GM12878 (cell line): ENCODE measurements around the gene IL5. TPM values are rescaled to one million over a fixed set of nuclear protein-coding genes. Genes with fewer than 3 reads are reported as not detected.

Source experiments
- ATAC-seq: fragments of 200-7000 bp; cut with Tn5 transposase; 3 replicates; pipeline ENCODE4 v1.9.1; 2020; ENCODE audit warnings: mild to moderate bottlenecking, moderate library complexity
- BruUV-seq: library from RNA; stranded (reverse); fragments of 400-500 nt; replicated peaks from 2 replicates; lab custom pipeline; 2021; lab: Mats Ljungman, UMichigan
- CTCF ChIA-PET: fragments of 300-600 bp; sonication (Branson Sonifier 250); formaldehyde crosslinking; extraction: SDS; loops from one replicate; lab custom pipeline; 2021; ENCODE audit warnings: inconsistent platforms; lab: Yijun Ruan, JAX
- POLR2A ChIA-PET: fragments of 350-600 bp; formaldehyde crosslinking; extraction: SDS; loops from one replicate; lab custom pipeline; 2021; ENCODE audit warnings: inconsistent platforms; lab: Charles Lee
- RAD21 ChIA-PET: fragments of 300-600 bp; sonication (Branson Sonifier 250); formaldehyde crosslinking; loops from one replicate; lab custom pipeline; 2023; ENCODE audit warnings: antibody characterized with exemption; ENCODE audit not compliant: unreplicated experiment; lab: Charles Lee
- SMC1A ChIA-PET: fragments of 300-600 bp; sonication (Branson Sonifier 250); formaldehyde crosslinking; loops from one replicate; lab custom pipeline; 2023; ENCODE audit not compliant: unreplicated experiment, uncharacterized antibody; lab: Charles Lee
- DNase-seq: peaks from one replicate; pipeline ENCODE4 v3.0.0-alpha.2; 2011; ENCODE audit warnings: low read depth, low spot score
- FAIRE-seq: peaks from 3 replicates; lab custom pipeline; 2011; peaks lifted over from hg19 to GRCh38; lab: Jason Lieb, UNC
- H2AFZ ChIP-seq: 2 replicates; pipeline ENCODE4 v1.6.0; 2011; ENCODE audit warnings: low read depth, low read length, control low read depth; ENCODE audit not compliant: control insufficient read depth
- H3K27ac ChIP-seq: 2 replicates; pipeline ENCODE4 v1.5.1; 2011; ENCODE audit warnings: control low read depth; ENCODE audit not compliant: control insufficient read depth, insufficient read depth
- H3K27me3 ChIP-seq, 2 experiments: replicated peaks in 1 of 2; 2 replicates each; pipeline versions ENCODE4 v1.6.0 to v1.6.1; 2011; ENCODE audit warnings: low read length in 1 of 2; ENCODE audit not compliant: control insufficient read depth in 2 of 2, insufficient read depth in 2 of 2
- H3K36me3 ChIP-seq, 2 experiments: 2 replicates each; pipeline ENCODE4 v1.5.1; 2011; ENCODE audit warnings: low read length in 1 of 2; ENCODE audit not compliant: control insufficient read depth in 2 of 2, insufficient read depth in 2 of 2
- H3K4me1 ChIP-seq: 2 replicates; pipeline ENCODE4 v1.6.1; 2011; ENCODE audit warnings: mild to moderate bottlenecking, low read length, moderate library complexity, mixed read lengths; ENCODE audit not compliant: control insufficient read depth, insufficient read depth
- H3K4me2 ChIP-seq: 2 replicates; pipeline ENCODE4 v1.6.0; 2011; ENCODE audit warnings: control low read depth; ENCODE audit not compliant: control insufficient read depth, insufficient read depth
- H3K4me3 ChIP-seq: fragments of 200-600 bp; sonication (generic); 2 replicates; pipeline ENCODE4 v1.5.1; 2016
- H3K79me2 ChIP-seq: 2 replicates; pipeline ENCODE4 v1.6.0; 2011; ENCODE audit warnings: low read length; ENCODE audit not compliant: control insufficient read depth, insufficient read depth
- H3K9ac ChIP-seq: 2 replicates; pipeline ENCODE4 v1.8.0; 2011; ENCODE audit warnings: low read length, control low read depth, mixed read lengths; ENCODE audit not compliant: control insufficient read depth, insufficient read depth
- H3K9me3 ChIP-seq: replicated peaks from 3 replicates; pipeline ENCODE4 v1.5.1; 2011; ENCODE audit warnings: mild to moderate bottlenecking, low read length; ENCODE audit not compliant: control insufficient read depth, insufficient read depth
- H4K20me1 ChIP-seq: 2 replicates; pipeline ENCODE4 v1.6.0; 2011; ENCODE audit not compliant: control insufficient read depth, insufficient read depth
- ATF7 ChIP-seq: fragments of 450-650 bp; IDR thresholded peaks from 2 replicates; pipeline ENCODE4 v1.6.1; 2016; ENCODE audit warnings: low read depth, mild to moderate bottlenecking
- BCL11A ChIP-seq: IDR thresholded peaks from 2 replicates; pipeline ENCODE4 v1.6.1; 2011; ENCODE audit warnings: low read depth, low read length
- CBFB ChIP-seq: IDR thresholded peaks from 2 replicates; pipeline ENCODE4 v1.6.1; 2016; ENCODE audit warnings: antibody characterized with exemption, low read depth
- CHD2 ChIP-seq: IDR thresholded peaks from 2 replicates; pipeline ENCODE4 v1.6.1; 2011; ENCODE audit warnings: low read depth, low read length, improper control_type of control experiment, borderline replicate concordance
- ESRRA ChIP-seq: IDR thresholded peaks from 2 replicates; pipeline ENCODE4 v1.6.1; 2012; ENCODE audit warnings: mild to moderate bottlenecking, low read length, improper control_type of control experiment
- EZH2 ChIP-seq: IDR thresholded peaks from 2 replicates; pipeline ENCODE4 v1.6.1; 2012; ENCODE audit warnings: low read depth, mild to moderate bottlenecking, control low read depth, inconsistent platforms, low read length, borderline replicate concordance; ENCODE audit not compliant: control insufficient read depth
- FOXK2 ChIP-seq: fragments of 450-650 bp; IDR thresholded peaks from 2 replicates; pipeline ENCODE4 v1.6.1; 2017; ENCODE audit warnings: mild to moderate bottlenecking, moderate library complexity
- HDGF ChIP-seq: fragments of 450-650 bp; IDR thresholded peaks from 2 replicates; pipeline ENCODE4 v1.6.1; 2016; ENCODE audit warnings: antibody characterized with exemption
- IKZF2 ChIP-seq, 2 experiments: fragments of 450-650 bp; IDR thresholded peaks; 2 replicates each; pipeline ENCODE4 v1.6.1; 2017; ENCODE audit warnings: mild to moderate bottlenecking in 2 of 2, moderate library complexity in 2 of 2
- MEF2A ChIP-seq: IDR thresholded peaks from 2 replicates; pipeline ENCODE4 v1.6.1; 2011; ENCODE audit warnings: low read depth, mild to moderate bottlenecking, low read length, moderate library complexity; ENCODE audit not compliant: insufficient read depth
- MEF2B ChIP-seq: fragments of 450-650 bp; IDR thresholded peaks from 2 replicates; pipeline ENCODE4 v1.6.1; 2018; ENCODE audit warnings: mild to moderate bottlenecking, moderate library complexity; ENCODE audit not compliant: partially characterized antibody, poor library complexity, severe bottlenecking
- MTA2 ChIP-seq: fragments of 450-650 bp; IDR thresholded peaks from 2 replicates; pipeline ENCODE4 v1.6.1; 2016; ENCODE audit warnings: low read depth, mild to moderate bottlenecking, moderate library complexity
- POU2F2 ChIP-seq: IDR thresholded peaks from 3 replicates; pipeline ENCODE4 v1.6.1; 2011; ENCODE audit warnings: low read depth, mild to moderate bottlenecking, low read length, borderline replicate concordance
- RELB ChIP-seq: fragments of 450-650 bp; IDR thresholded peaks from 2 replicates; pipeline ENCODE4 v1.6.1; 2017; ENCODE audit warnings: low read depth, mild to moderate bottlenecking, moderate library complexity
- SMC3 ChIP-seq: IDR thresholded peaks from 2 replicates; pipeline ENCODE4 v1.6.1; 2011; ENCODE audit warnings: low read length, improper control_type of control experiment, borderline replicate concordance
- SPI1 ChIP-seq: IDR thresholded peaks from 2 replicates; pipeline ENCODE4 v1.6.1; 2011; ENCODE audit warnings: low read depth, mild to moderate bottlenecking, low read length, moderate library complexity, borderline replicate concordance; ENCODE audit not compliant: insufficient read depth
- STAT1 ChIP-seq: fragments of 450-650 bp; conservative IDR thresholded peaks from 2 replicates; pipeline ENCODE4 v1.6.1; 2014; ENCODE audit warnings: antibody characterized with exemption, mild to moderate bottlenecking
- ZBED1 ChIP-seq: IDR thresholded peaks from 2 replicates; pipeline ENCODE4 v1.6.1; 2016; ENCODE audit warnings: borderline replicate concordance
- ZSCAN29 ChIP-seq: fragments of 450-650 bp; IDR thresholded peaks from 2 replicates; pipeline ENCODE4 v1.6.1; 2017; ENCODE audit warnings: mild to moderate bottlenecking, moderate library complexity
- ZZZ3 ChIP-seq: IDR thresholded peaks from 2 replicates; pipeline ENCODE4 v1.6.1; 2011; ENCODE audit warnings: low read depth; ENCODE audit not compliant: control insufficient read depth, insufficient read length
- WGBS: methylation state at CpG from one replicate; pipeline ENCODE4 v1.1.6; 2016; ENCODE audit warnings: low lambda C conversion rate; ENCODE audit not compliant: insufficient replicate concordance, insufficient coverage; ENCODE audit errors: missing lambda C conversion rate; 5-methylcytosine and 5-hydroxymethylcytosine counted together
- in situ Hi-C: fragments of 300-500 bp; cut with MboI; formaldehyde crosslinking; loops from 9 replicates; pipeline ENCODE4 v1.14.3; 2018; ENCODE audit warnings: mixed read lengths
- intact Hi-C: fragments of 100-400 bp; cut with micrococcal nuclease; formaldehyde crosslinking; loops from one replicate; pipeline ENCODE4 v1.14.2; 2022; ENCODE audit not compliant: unreplicated experiment
- polyA plus RNA-seq, 11 experiments: library from polyadenylated mRNA; depleted of rRNA in 4 of 11; unstranded in 6 of 11; stranded (reverse) in 5 of 11; fragments of >200 nt; fragmentation: Nextera tagmentation in 4 of 11; fragmentation: Illumina TruSeq in 1 of 11; extraction: Ambion mirVana in 4 of 11; extraction: Trizol in 1 of 11; gene quantifications; 1 replicate in 1 of 11; 2 replicates in 10 of 11; pipeline versions ENCODE4 v1.2.1 to v1.2.3, GENCODE V29; 2011 to 2016; ENCODE audit warnings: inconsistent platforms in 2 of 11, missing spikeins in 2 of 11, low read depth in 1 of 11
- total RNA-seq, 4 experiments: library from RNA; depleted of rRNA in 3 of 4; stranded (reverse); fragments of >200 nt in 3 of 4; fragmentation: Illumina TruSeq in 1 of 4; extraction: Trizol in 1 of 4; gene quantifications; 2 replicates each; pipeline versions ENCODE4 v1.2.1 to v1.2.3, GENCODE V29; 2013 to 2021
- TF ChIP-seq, protein P1 (sequence below): fragments of 150-350 bp; IDR thresholded peaks from 2 replicates; pipeline ENCODE4 v1.6.1; 2014; ENCODE audit warnings: mild to moderate bottlenecking, low read depth, low read length

Gene IL5
- total and polyA plus RNA-seq, 10 of the 15 experiments (the other 5 are each of a cell fraction or from before 2014, with no cell fraction given) = not detected

GRCh38 chr5:132500931-132501628 is 42.2 kb downstream of the IL5 start:
- Histone ChIP-seq H3K36me3 (no peaks in the 10 kb centered on the region), H2AFZ (peak overlapping the region; percentile 85), H3K9me3 (no peaks in the 10 kb centered on the region), H3K4me1 (peaks cover 34% of the 10 kb centered on the region), H4K20me1 (no peaks in the 10 kb centered on the region), H3K27ac (peak overlapping the region; percentile 42; the same call in 1 of the 2 replicates), H3K27me3 (no peaks in the 10 kb centered on the region), H3K79me2 (peaks cover 2% of the 10 kb centered on the region), H3K9ac (peak overlapping the region; percentile 28), H3K4me2 (peak overlapping the region; percentile 38; the same call in 1 of the 2 replicates), H3K4me3 (no peak overlapping the region)
- ChIA-PET CTCF (interaction anchor here (0.6 to 13.6 kb wide), 42 partner anchors 9 to 382 kb away, joined by 3 to 481 read pairs (median 6); partner anchors contain the start of gene IRF1), POLR2A (interaction anchor here (0.8 to 24.5 kb wide), 10 partner anchors 10 to 132 kb away, joined by 3 to 389 read pairs (median 8); partner anchors contain the start of genes IRF1 and SLC22A5), SMC1A (interaction anchor here (0.5 to 13.3 kb wide), 33 partner anchors 8 to 333 kb away, joined by 3 to 340 read pairs (median 4); partner anchors contain the start of genes IRF1 and SLC22A5), RAD21 (interaction anchor here (0.7 to 27.2 kb wide), 33 partner anchors 8 to 320 kb away, joined by 3 to 453 read pairs (median 7); partner anchors contain the start of genes IRF1 and SLC22A5)
- WGBS = 0% methylated on average over 6 of the region's 6 CpGs
- BruUV-seq = no TSS peak
- DNase-seq (no peak), ATAC-seq (peak; percentile 55), FAIRE-seq (peak; percentile 75)
- intact Hi-C loops = loop anchor here (1.0 to 5.0 kb wide), 6 partner anchors 82 to 436 kb away; no protein-coding TSS in a partner anchor
- in situ Hi-C loops = loop anchor here (10.0 kb wide), 2 partner anchors 266 to 426 kb away; partner anchors contain the start of gene CSF2
- peak; percentile 21; the same call in 1 of the 2 replicates for TF ChIP-seq CHD2
- no peak for TF ChIP-seq ZSCAN29
- TF ChIP-seq BCL11A = 0 out of 2 replicates have a peak, but pooled peaks have one; percentile 15
- TF ChIP-seq IKZF2 (IDR thresholded peaks at IDR 0.05) = peak; percentile 13 to 46; a peak in 1 of 4 replicates
- 0 out of 2 replicates have a peak, but pooled peaks have one; percentile 52 for TF ChIP-seq RELB
- TF ChIP-seq MEF2A = 0 out of 2 replicates have a peak, but pooled peaks have one; percentile 41
- TF ChIP-seq SPI1 = peak; percentile 25; the same call in 1 of the 2 replicates
- no peak for TF ChIP-seq ZBED1
- TF ChIP-seq SMC3 = peak; percentile 99
- no peak for TF ChIP-seq ESRRA
- TF ChIP-seq MTA2 = 0 out of 2 replicates have a peak, but pooled peaks have one; percentile 50
- 0 out of 2 replicates have a peak, but pooled peaks have one; percentile 79 for TF ChIP-seq HDGF
- no peak for TF ChIP-seq ZZZ3
- no peak for TF ChIP-seq FOXK2
- TF ChIP-seq, protein P1, sequence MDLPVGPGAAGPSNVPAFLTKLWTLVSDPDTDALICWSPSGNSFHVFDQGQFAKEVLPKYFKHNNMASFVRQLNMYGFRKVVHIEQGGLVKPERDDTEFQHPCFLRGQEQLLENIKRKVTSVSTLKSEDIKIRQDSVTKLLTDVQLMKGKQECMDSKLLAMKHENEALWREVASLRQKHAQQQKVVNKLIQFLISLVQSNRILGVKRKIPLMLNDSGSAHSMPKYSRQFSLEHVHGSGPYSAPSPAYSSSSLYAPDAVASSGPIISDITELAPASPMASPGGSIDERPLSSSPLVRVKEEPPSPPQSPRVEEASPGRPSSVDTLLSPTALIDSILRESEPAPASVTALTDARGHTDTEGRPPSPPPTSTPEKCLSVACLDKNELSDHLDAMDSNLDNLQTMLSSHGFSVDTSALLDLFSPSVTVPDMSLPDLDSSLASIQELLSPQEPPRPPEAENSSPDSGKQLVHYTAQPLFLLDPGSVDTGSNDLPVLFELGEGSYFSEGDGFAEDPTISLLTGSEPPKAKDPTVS = no peak
- TF ChIP-seq MEF2B = peak; percentile 99
- TF ChIP-seq EZH2 = no peak
- peak; percentile 35; the same call in 1 of the 2 replicates for TF ChIP-seq CBFB
- TF ChIP-seq POU2F2 = peak; percentile 57; the same call in 1 of the 3 replicates
- peak; percentile 50 for TF ChIP-seq ATF7
- peak; percentile 65; the same call in 1 of the 2 replicates for TF ChIP-seq STAT1
